GM12873 (cell line): ENCODE data around the gene BHLHE40.

Experiments used
- CTCF ChIP-seq: IDR thresholded peaks from 2 replicates; pipeline ENCODE4 v1.5.1; 2012; ENCODE audit warnings: low read depth, mild to moderate bottlenecking, moderate library complexity, low read length, control low read depth; ENCODE audit not compliant: insufficient read depth; ENCODE audit errors: missing control alignments

BHLHE40 gene

GRCh38 chr3:5001135-5001534 is 21.9 kb downstream of the BHLHE40 start:
- no peak for TF ChIP-seq CTCF

- TF ChIP-seq CTCF = no peak
Measured at GRCh38 chr3:5001805-5002173, 22.6 kb downstream of the BHLHE40 start.

- TF ChIP-seq CTCF = no peak
Measured at GRCh38 chr3:5002174-5002870, 23.1 kb downstream of the BHLHE40 start.

GRCh38 chr3:5002871-5003247 is 23.6 kb downstream of the BHLHE40 start:
- TF ChIP-seq CTCF = no peak

- TF ChIP-seq CTCF = no peak
Measured at GRCh38 chr3:5004319-5005152, 25.3 kb downstream of the BHLHE40 start.

GRCh38 chr3:5005367-5005766 is 26.1 kb downstream of the BHLHE40 start:
- TF ChIP-seq CTCF = no peak

GRCh38 chr3:5006755-5007202 is 27.5 kb downstream of the BHLHE40 start:
- TF ChIP-seq CTCF = no peak
